Left renal cortex interstitium (tissue), 4 donors: Measurements from ENCODE around the gene CLVS2. TPM values are rescaled to one million over a fixed set of nuclear protein-coding genes. Genes with fewer than 3 reads are reported as not detected.

Experiments
- DNase-seq, 4 donors: peaks; one replicate each; pipeline ENCODE4 v3.0.0-alpha.2; 2013; ENCODE audit warnings: low read depth in 4 of 4, low spot score in 2 of 4, missing footprints in 1 of 4
- polyA plus RNA-seq, 4 donors: library from polyadenylated mRNA; unstranded; fragments of 120-200 nt; gene quantifications; one replicate each; pipeline ENCODE4 v1.2.1, GENCODE V29; 2013; ENCODE audit not compliant: insufficient read length in 4 of 4

Gene CLVS2
- polyA plus RNA-seq, 4 donors: 0.17 to 0.28 (median 0.22) TPM

DNA sequence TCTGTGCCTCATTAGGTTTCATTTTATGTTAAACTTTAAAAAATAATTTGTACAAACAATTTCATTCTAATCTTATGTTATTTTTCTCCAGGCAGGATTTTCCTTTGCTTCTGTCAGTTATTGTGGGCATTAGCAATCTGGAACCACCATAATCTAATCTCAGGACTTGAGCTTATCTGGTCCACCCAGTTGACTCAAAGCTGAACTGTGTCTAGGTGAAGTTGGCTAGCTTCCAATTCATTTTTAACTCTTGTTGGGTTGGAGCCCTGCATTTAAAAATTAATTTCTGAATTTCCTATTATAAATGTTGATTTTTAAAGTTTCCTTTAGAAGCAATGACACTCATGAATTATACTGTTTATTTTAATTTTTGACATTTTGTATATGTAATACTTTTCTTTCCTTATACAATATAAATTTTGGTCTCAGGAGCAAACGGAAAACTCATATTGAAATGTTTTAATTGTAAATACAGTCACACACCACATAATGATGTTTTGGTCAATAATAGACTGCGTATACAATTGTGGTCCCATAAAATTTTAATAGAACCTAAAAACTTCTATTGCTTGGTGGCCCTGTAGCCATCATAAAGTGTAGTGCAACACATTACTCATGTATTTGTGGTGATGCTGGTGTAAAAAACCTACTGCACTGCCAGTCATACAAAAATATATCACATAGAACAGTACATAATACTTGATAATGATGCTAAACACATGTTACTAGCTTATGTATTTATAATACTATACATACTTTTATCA lies 121.3 kb downstream of the CLVS2 start:
- no peak for DNase-seq

DNA sequence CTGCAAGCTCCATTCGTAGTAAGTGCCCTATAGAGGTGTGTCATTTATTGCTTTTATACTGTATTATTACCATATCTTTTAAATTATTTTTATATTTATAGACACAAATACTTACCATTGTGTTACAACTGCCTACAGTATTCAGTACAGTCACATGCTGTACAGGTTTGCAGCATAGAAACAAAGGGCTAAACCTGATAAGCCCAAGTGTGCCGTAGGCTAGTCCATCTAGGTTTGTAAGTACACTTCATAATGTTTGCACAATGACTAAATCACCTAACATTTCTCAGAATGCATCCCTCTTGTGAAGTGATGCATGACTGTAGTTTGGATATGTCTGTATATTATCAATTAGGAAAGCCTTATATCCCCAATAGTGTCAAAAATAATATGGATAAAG lies 122.8 kb downstream of the CLVS2 start:
- DNase-seq: no peak

Other genes starting within 250 kb of the CLVS2 start
- 1 to 10 TPM in 1 of 4 donors, under 1 TPM in 1, not detected in 2; 0.16 to 1.0 TPM for gene FABP7, start 216.5 kb upstream of the CLVS2 start, polyA plus RNA-seq
- gene SMPDL3A, start 207.0 kb upstream of the CLVS2 start, polyA plus RNA-seq: 10 to 100 TPM; 10.5 to 18.8 (median 14.1) TPM